ENCODE results near the gene GJB6.

The GJB6 gene

GRCh38 chr13:20232556-20233277 is 598 bp upstream of the GJB6 start:
- TF ChIP-seq CTCF (IDR thresholded peaks at IDR 0.05; ENCODE audit: low read depth, low read length) = no peak
- TF ChIP-seq POLR2A (IDR thresholded peaks at IDR 0.05; ENCODE audit: extremely low read depth, insufficient read length) = no peak
- TF ChIP-seq MAX (IDR thresholded peaks at IDR 0.05; ENCODE audit: low read depth, low read length) = no peak
- no peak for TF ChIP-seq MYC (IDR thresholded peaks at IDR 0.05; ENCODE audit: low read depth, low read length)
- no peak overlapping the region for H3K4me3 ChIP-seq (ENCODE audit: low read depth, low read length)
- DNase-seq (ENCODE audit: low read depth) = no peak

- peak; percentile 40 for DNase-seq (ENCODE audit: low read depth)
- TF ChIP-seq MAX (IDR thresholded peaks at IDR 0.05; ENCODE audit: low read depth, low read length) (peak; percentile 66), MYC (IDR thresholded peaks at IDR 0.05; ENCODE audit: low read depth, low read length) (peak; percentile 48; the same call in 1 of the 2 replicates), CTCF (IDR thresholded peaks at IDR 0.05; ENCODE audit: low read depth, low read length) (no peak)
- H3K4me3 ChIP-seq (ENCODE audit: low read depth, low read length) = no peak overlapping the region
Observed at GRCh38 chr13:20230913-20231838, 943 bp downstream of the GJB6 start.

- TF ChIP-seq MYC (IDR thresholded peaks at IDR 0.05; ENCODE audit: low read depth, low read length) = no peak
- no peak for TF ChIP-seq MAX (IDR thresholded peaks at IDR 0.05; ENCODE audit: low read depth, low read length)
- no peak for TF ChIP-seq POLR2A (IDR thresholded peaks at IDR 0.05; ENCODE audit: extremely low read depth, insufficient read length)
- TF ChIP-seq CTCF (IDR thresholded peaks at IDR 0.05; ENCODE audit: low read depth, low read length) = no peak
- no peak for DNase-seq (ENCODE audit: low read depth)
- no peak overlapping the region for H3K4me3 ChIP-seq (ENCODE audit: low read depth, low read length)
Observed at GRCh38 chr13:20227730-20228129, 4.4 kb downstream of the GJB6 start.

- no peak overlapping the region for H3K4me3 ChIP-seq (ENCODE audit: low read depth, low read length)
- TF ChIP-seq MAX (IDR thresholded peaks at IDR 0.05; ENCODE audit: low read depth, low read length) = no peak
- TF ChIP-seq MYC (IDR thresholded peaks at IDR 0.05; ENCODE audit: low read depth, low read length) = no peak
- TF ChIP-seq POLR2A (IDR thresholded peaks at IDR 0.05; ENCODE audit: extremely low read depth, insufficient read length) = no peak
- TF ChIP-seq CTCF (IDR thresholded peaks at IDR 0.05; ENCODE audit: low read depth, low read length) = no peak
- DNase-seq (ENCODE audit: low read depth) = no peak
Observed at GRCh38 chr13:20227288-20227687, 4.8 kb downstream of the GJB6 start.

GRCh38 chr13:20222553-20222952 is 9.6 kb downstream of the GJB6 start:
- no peak overlapping the region for H3K4me3 ChIP-seq (ENCODE audit: low read depth, low read length)
- TF ChIP-seq POLR2A (IDR thresholded peaks at IDR 0.05; ENCODE audit: extremely low read depth, insufficient read length) (no peak), MYC (IDR thresholded peaks at IDR 0.05; ENCODE audit: low read depth, low read length) (no peak), MAX (IDR thresholded peaks at IDR 0.05; ENCODE audit: low read depth, low read length) (no peak), CTCF (IDR thresholded peaks at IDR 0.05; ENCODE audit: low read depth, low read length) (no peak)
- DNase-seq (ENCODE audit: low read depth) = no peak

Measured in NB4 (cell line).